NCI-H2029 treated with DMSO at 0.1 percent for 48 hours (cell line): ENCODE results near the gene ITGB1.
"Not testable (repeated sequence)": the region's sequence is repeated elsewhere in the genome, so short reads cannot be mapped to it uniquely, and the experiment has no call there.

Source experiments
- DNase-seq: peaks from one replicate; lab custom pipeline; 2025; lab: John Stamatoyannopoulos, UW

The ITGB1 gene

DNA sequence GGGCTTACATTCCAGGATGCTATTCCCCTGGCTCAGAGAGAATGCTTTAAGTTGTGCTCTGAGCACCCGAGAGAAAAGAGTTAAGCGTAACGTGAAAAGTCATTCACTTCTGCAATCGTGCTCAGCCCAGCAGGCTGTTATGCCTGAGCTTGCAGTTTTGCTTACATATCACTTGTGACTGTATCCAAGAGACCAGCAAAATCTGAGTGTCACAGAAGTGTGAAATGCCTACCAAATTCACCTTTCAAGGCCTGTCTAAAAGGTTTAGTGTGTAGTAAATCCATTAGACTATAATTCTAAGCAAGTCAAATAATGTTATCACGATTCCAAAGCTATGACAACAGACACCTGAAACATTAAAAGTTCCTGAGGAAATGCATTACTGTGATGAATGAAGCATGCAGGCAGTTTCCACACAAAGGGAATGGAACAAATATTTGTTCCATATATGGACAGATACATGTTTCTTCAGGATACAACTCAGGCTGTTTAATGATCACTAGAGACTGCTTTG lies 20.1 kb downstream of the ITGB1 start:
- no peak for DNase-seq

DNA sequence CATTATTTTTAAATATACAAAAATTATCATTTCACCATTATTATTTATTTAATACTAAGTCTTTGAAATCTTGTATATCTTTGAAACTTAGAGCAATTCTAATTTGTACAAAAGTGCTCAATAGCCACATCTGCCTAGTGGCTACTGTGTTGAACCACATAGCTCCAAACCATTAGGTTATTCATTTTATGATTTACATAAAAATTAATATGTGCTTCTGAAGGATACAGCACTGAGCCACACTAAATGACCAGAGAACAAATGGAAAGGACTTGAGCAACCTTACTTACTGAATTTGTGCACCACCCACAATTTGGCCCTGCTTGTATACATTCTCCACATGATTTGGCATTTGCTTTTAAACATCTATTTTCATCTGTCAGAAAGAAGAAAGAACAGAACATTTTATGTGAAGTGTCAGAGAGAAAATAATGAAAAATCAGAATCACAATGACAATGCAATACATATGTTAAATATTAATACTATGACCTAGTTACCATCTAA lies 25.8 kb downstream of the ITGB1 start:
- DNase-seq = no peak

DNA sequence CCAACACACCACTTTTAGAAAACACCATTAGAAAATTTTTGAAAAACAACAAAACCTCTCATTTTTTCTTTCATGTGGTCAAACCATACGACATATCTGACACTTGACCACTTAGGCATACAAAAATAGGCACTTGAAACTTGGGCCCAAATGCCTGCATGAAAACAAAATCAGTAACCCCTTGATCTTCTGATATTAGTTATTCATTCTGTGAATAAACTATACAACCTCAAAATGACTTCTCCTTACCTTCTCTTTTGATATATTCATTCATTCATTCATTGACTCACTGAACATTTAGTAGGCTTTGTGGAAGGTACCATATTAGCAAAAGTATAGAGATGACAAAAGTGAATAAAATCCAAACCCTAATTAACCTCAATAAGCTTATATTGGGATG lies 26.4 kb downstream of the ITGB1 start:
- no peak for DNase-seq

DNA sequence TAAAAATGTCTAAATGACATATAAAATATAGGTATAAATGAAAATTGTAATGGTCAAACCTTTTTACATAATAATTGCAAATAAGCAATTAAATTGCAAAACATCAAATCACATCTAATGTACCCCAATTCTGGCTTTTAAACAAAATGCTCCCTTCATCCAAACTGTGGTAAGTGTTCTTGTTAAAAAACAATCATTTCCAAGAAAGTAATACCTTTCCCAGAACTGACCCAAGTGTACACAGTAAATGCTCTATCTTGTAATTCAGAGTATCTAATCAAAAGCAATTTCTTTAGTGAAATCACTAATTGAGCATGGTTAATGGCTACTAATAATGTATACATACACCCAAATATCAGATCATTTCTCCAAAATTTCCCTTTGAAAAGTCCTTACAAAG lies 28.0 kb downstream of the ITGB1 start:
- DNase-seq = no peak

DNA sequence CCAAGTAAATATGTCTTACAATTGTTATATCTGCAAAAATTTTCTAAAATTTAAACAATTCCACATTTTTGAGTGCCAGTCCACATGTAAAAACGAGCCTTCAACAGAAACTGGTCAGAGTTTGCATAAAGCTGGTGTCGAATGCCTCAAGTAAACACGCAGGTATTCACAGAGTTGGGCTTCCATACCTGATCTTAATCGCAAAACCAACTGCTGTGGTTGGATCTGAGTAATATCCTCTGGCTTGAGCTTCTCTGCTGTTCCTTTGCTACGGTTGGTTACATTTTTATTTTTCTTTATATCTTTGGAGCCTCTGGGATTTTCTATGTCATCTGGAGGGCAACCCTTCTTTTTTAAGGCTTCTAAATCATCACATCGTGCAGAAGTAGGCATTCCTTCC lies 28.4 kb downstream of the ITGB1 start:
- DNase-seq = no peak

DNA sequence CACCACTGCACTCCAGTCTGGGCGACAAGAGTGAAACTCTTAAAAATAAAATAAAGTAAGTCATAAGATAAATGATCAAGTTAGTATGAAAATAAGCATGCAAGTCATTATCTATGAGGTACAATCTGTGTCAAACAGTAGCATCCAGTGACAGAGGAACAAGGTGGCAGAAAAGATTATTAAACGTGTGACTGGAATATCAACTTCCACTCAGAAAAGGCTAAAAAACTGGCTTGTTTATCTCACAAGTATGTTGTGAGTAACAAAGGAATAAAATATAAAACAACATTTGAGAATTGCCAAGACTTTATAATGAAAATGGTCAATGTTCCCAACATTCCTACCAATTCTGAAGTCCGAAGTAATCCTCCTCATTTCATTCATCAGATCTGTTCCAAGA lies 30.3 kb downstream of the ITGB1 start:
- DNase-seq = no peak

DNA sequence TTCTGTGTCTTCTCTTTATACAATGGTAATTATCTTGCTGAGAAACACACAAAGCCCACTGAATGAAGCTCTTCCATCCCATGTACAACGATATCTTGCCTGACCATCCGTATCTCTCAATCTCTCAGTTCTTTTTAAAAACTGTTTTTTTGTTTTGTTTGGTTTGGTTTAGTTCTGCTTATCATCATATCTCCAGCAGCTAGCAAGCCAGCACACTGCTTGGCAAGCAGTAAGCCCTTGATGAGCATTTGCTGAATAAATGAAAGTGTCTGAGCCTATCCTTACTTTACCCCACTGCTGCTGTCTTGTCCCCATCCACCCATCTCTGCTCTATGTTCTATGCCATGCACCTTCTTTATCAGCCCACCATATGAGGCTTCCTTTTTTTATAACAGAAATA lies 34.2 kb downstream of the ITGB1 start:
- DNase-seq = no peak

DNA sequence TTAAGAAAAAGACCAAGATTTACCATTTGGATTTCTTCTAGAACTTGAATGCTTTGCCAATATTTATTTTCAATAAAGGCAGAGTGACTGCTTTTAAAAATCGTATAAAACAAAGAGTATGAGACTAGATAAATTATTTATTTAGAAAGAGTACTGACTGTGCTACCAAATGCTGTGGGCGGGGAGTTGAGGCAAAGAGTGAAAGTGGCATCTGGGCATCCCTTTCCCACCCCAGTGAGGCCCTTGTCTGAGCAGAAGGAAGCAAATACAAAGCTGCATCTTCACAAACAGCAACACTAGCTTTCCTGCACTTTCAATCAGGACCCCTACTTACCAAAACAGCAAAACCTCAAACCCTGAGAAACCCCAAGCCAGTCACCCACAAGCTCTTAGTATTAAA lies 34.9 kb downstream of the ITGB1 start:
- DNase-seq = no peak

DNA sequence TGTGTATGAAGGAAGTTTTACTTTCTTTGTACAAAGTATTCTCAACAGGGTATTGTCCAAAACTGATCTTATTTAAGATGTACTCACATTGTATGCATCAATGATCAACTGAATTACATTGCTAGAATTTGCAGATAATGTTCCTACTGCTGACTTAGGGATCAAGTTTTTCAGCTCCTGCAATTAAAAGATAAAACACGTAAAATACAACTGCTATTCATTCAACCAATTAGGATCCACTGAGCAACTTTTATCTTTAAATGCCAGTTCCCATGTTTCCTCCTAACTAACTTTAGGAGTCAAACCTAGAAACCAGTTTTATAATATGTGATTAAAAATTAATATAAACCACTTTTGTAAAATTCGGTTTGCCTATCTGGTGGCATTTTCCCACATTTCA lies 35.9 kb downstream of the ITGB1 start:
- no peak for DNase-seq

DNA sequence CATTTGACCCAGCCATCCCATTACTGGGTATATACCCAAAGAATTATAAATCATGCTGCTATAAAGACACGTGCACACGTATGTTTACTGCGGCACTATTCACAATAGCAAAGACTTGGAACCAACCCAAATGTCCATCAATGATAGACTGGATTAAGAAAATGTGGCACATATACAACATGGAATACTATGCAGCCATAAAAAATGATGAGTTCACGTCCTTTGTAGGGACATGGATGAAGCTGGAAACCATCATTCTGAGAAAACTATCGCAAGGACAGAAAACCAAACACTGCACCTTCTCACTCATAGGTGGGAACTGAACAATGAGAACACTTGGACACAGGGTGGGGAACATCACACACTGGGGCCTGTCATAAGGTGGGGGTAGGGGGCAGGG lies 40.2 kb downstream of the ITGB1 start:
- not testable (repeated sequence) for DNase-seq

DNA sequence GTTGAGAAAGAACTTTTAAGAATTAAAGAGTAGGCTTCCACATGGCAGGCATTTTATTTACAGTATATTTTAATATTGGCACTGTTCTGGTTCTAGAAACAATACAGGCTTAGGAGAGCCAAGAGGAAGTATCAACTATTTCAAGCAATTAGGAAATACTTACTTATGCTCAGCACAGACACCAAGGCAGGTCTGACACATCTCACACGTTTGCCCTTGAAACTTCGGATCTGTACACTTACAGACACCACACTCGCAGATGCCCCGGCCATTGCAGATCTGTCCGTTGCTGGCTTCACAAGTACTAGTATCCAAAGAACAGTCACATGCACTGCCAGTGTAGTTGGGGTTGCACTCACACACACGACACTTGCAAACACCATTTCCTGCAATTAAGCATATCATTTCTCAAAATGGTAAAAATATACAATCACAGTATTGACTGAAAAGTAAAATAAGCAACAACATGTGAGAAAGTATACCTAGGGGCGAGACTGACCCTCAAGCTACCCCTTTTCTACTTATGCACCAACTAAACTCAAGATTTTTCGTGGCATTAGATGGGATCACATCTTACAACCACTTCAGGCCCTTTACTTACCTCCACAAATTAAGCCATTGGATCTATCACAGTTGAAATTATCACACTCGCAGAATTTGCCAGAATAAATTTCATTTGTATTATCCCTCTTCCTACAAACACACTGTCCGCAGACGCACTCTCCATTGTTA lies 46.6 kb downstream of the ITGB1 start:
- DNase-seq = no peak

DNA sequence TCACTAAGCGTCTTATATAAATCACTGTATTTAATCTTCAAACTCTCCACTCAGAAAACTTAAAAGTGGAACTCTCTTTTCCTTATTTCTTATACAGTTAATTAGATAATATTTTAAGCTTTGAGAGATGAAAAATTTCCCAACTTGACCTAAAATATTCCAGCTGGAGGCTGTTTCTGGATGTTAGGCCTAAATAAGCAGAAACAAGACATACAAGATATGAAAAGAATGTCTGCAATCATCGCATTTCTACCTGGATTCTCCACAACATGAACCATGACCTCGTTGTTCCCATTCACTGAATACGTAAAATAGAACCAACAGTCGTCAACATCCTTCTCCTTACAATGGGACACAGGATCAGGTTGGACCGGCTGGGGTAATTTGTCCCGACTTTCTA lies 48.1 kb downstream of the ITGB1 start:
- not testable (repeated sequence) for DNase-seq

DNA sequence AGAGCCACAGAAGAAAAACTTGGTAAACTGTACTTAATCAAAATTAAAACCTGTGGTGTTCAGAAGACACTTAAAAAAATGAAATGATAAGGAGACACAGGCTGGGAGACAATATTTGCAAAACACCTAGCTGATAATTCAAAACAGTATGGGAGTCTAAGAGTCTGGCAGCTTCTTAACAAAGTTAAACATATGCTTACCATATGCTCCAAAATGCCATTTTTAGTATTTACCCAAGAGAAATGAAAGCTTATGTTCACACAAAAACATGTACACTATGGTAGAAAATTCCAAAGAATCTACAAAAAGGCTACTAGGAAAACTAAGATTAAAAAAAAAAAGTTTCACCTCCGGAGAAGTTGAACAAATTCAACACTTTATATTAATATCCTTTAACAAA lies 48.6 kb downstream of the ITGB1 start:
- DNase-seq = no peak

DNA sequence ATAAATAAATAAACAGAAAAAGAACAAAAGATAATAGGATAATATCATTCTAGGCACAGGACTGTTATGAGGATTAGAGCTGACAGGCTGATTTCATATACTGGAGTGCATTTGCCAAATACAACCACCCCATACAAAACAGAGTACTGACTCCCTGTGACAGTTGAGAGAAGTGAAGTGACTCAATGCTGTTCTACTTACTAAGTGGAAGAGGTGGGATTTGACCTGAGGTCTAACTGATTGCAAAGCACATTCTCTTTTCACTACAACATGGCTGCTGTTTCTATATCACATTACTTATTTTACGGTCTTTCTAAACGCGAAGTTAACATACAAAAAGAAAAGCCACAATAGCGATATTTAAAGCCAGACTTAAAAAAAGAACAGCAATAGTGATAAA lies 51.4 kb downstream of the ITGB1 start:
- no peak for DNase-seq

DNA sequence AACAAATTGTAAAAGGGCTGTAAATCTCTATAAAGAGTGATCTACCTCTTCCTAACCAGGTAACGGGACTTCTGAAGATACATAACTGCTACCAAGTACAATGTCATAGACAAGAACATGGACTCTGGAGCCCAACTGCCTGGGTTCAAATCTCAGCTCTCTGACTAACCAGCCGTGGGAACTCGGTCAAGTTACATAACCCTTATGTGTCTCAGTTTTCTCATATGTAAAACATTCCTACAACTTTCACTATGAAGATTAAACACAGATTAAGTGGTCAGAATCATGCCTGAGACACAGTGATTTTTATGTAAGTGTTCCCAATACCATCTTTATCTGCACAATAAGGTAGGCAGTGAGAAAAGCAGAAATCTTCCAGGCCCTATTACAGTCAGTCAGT lies 52.6 kb downstream of the ITGB1 start:
- no peak for DNase-seq

DNA sequence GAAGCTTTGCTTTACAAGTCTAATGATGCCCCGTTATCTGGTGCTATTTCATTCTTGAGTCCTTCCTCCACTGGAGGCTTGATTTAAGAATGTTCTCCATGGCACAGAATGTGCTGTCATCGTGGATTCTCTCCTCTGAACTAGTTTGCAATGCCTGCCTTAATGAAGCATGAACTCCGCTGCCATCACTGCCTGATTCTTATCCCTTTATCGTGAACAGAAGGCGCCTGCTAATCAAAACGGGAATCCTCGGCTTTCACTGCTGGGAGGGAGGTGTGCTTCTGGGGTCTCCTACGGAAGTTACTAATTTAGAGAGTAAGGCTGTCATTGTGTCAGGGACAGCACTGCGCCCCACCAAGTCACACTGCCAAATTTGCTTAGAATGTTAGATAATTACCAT lies 56.2 kb downstream of the ITGB1 start:
- DNase-seq = no peak

DNA sequence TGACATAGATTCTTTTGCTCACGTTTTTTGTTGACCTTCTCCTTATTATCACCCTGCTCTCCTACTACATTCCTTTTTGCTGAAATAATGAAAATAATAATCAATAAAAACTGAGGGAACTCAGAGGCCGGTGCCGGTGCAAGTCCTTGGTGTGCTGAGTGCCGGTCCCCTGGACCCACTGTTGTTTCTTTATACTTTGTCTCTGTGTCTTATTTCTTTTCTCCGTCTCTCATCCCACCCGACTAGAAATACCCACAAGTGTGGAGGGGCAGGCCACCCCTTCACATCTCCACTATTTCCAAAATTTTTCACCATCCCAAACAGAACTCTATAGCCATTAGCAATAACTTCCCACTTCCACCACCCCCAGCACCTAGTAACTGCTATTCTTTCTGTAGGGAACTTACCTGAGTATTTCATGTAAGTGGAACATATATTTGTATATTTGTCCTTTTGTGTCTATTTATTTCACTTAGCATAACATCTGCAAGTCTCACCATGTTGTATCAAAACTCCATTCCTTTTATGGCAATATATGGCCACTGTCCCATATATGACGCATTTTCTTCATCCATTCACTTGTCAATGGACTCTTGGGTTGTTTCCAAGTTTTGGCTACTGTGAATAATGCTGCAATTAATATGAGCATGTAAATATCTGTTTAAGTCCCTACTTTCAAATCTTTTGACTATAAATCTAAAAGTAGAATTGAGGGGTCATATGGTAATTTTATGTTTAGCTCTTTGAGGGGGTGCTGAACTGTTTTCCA lies 62.6 kb downstream of the ITGB1 start:
- DNase-seq = not testable (repeated sequence)

DNA sequence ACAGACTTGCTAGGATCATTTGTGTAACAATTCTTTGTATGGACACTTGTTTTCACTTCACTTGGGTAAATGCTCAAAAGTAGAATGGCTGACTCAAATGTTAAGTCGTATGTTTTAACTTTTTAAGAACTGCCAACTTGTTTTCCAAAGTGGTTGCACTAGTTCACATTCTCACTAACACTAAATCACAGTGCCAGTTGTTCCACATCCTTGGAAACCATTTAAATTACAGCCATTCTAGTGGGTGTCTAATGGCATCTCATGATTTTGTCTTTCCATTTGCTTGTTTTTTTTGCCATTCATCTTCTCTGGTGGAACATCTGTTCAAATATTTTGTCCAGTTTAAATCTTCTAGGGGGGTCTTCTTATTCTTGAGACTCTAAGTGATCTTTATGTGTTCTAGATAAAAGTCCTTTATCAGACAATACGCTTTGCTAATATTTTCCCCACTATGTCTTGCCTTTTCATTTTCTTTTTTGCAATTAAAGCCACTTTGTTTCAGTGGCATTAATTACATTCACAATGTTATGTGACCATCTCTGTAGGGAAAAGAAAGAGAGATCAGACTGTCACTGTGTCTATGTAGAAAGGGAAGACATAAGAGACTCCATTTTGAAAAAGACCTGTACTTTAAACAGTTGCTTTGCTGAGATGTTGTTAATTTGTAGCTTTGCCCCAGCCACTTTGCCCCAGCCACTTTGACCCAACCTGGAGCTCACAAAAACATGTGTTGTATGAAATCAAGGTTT lies 63.9 kb downstream of the ITGB1 start:
- DNase-seq = no peak

DNA sequence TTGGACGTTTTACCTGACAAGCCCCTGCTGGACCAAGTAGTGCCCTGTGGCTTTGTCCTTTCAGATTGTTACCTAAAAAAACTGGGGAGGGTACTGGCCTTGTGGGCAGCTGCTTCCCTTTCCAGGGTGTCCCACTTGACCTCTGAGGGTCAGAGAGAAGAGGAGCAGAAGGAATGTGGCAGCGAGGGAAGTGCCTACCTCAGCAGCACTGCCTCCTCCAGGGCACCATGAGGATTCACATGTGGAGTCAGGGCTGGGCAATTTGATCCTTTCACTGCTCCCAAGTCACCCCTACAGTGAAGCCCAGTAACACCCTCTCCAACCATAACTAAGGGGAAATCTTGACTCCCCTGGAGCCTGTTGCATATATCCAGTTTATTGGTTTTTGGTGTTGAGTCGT lies 64.6 kb downstream of the ITGB1 start:
- DNase-seq = no peak

DNA sequence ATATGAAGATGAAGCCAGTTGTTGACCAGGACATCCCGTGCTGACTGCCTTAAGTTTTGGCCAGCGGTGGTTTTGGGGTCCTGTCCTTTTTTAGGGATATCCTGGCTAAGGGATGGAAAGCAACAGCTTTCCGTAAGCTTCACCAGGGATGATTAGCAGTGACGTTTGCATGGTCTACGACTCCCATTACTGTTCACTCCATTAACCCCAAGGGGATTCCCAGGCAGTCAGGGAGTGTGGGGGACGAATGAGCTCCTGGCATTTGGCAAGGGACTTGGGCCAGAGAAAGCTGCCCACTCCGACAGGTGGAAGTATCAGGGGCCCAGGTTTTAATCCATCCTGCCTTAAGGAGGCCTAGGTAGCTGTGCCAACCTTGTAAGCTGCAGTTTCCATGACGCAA lies 66.8 kb downstream of the ITGB1 start:
- DNase-seq = no peak

DNA sequence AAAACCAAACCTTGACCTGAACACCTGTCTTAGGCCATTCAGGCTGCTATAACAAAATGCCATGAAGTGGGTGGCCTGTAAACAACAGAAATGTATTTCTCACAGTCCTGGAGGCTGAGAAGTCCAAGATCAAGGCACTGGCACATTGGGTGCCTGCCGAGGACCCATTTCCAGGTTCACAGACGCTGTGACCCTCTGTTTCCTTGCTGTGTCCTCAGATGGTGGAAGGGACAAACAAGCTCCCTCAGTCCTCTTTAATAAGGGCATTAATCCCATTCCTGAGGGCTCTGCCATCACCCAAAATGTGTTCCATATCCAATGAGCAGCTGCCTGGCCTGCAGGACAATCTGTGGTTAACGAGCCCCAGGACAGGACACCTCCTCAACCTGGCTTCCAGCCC lies 67.6 kb downstream of the ITGB1 start:
- no peak for DNase-seq

DNA sequence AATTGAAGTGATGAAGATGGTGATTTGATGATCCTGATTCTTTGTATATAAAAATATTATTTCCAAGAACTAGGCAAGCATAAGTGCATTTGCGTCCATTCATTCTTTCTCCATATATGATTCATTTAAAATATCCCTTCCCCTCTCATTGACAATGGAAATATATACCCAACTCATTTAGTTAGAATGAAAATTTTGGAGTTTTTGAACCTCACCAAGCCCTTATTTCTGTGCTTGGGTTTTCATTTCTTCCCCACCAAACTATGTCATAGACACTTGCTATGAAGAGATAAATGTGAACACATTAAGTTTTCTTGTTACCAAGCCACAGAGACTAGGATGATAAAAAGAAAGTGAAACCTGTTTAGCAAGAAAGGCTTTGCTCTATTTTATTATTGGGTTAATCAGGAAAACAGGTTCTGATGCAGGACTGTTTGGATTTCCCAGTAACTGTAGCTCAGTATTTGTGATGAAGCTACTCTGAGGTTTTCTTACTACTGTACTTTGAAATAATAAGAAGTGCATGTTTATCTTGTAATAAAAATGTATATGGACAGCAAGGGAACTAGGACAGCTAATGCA lies 68.3 kb downstream of the ITGB1 start:
- DNase-seq = no peak
